ACHN (cell line): ENCODE measurements around the gene TCERG1L.

Experiments used
- DNase-seq: peaks from one replicate; pipeline ENCODE4 v3.0.0-alpha.2; 2015
- in situ Hi-C: cut with HindIII; loops from 2 replicates; pipeline ENCODE4 v1.10.0; 2017; ENCODE audit warnings: low sequenced_read_pairs, low pct_ligation_motif_present, low pct_unique_long_range_greater_than_20kb

Gene TCERG1L

GRCh38 chr10:131318814-131319213 lies 7.3 kb upstream of the TCERG1L start:
- in situ Hi-C loops = no loop called here
- DNase-seq = no peak

- no peak for DNase-seq
- in situ Hi-C loops = no loop called here
Observed at GRCh38 chr10:131318291-131318690, 6.8 kb upstream of the TCERG1L start.

GRCh38 chr10:131316321-131317075 lies 5.0 kb upstream of the TCERG1L start:
- in situ Hi-C loops = no loop called here
- DNase-seq = no peak

GRCh38 chr10:131315344-131315743 lies 3.8 kb upstream of the TCERG1L start:
- DNase-seq = no peak
- in situ Hi-C loops = no loop called here

GRCh38 chr10:131314799-131315198 lies 3.3 kb upstream of the TCERG1L start:
- in situ Hi-C loops = no loop called here
- no peak for DNase-seq

GRCh38 chr10:131314148-131314547 lies 2.6 kb upstream of the TCERG1L start:
- in situ Hi-C loops = no loop called here
- no peak for DNase-seq

GRCh38 chr10:131313377-131313776 lies 1.9 kb upstream of the TCERG1L start:
- DNase-seq = no peak
- in situ Hi-C loops = no loop called here

GRCh38 chr10:131312478-131312836 lies 936 bp upstream of the TCERG1L start:
- in situ Hi-C loops = no loop called here
- DNase-seq = no peak

GRCh38 chr10:131311402-131311660 lies 190 bp downstream of the TCERG1L start:
- in situ Hi-C loops = no loop called here
- no peak for DNase-seq

- in situ Hi-C loops = no loop called here
- no peak for DNase-seq
Observed at GRCh38 chr10:131310551-131311401, 745 bp downstream of the TCERG1L start.

GRCh38 chr10:131310142-131310541 lies 1.4 kb downstream of the TCERG1L start:
- in situ Hi-C loops = no loop called here

GRCh38 chr10:131300508-131300907 lies 11.0 kb downstream of the TCERG1L start:
- no peak for DNase-seq
- in situ Hi-C loops = no loop called here

More at GRCh38 chr10:131310142-131310541, 1.4 kb downstream of the TCERG1L start:
- no peak for DNase-seq

GRCh38 chr10:131290781-131291180 lies 20.7 kb downstream of the TCERG1L start:
- in situ Hi-C loops = no loop called here
- no peak for DNase-seq

GRCh38 chr10:131288648-131289047 lies 22.9 kb downstream of the TCERG1L start:
- no peak for DNase-seq
- in situ Hi-C loops = no loop called here

GRCh38 chr10:131282961-131283360 lies 28.6 kb downstream of the TCERG1L start:
- in situ Hi-C loops = no loop called here

GRCh38 chr10:131280101-131280500 lies 31.4 kb downstream of the TCERG1L start:
- no peak for DNase-seq

More at GRCh38 chr10:131282961-131283360, 28.6 kb downstream of the TCERG1L start:
- no peak for DNase-seq

GRCh38 chr10:131279516-131279915 lies 32.0 kb downstream of the TCERG1L start:
- in situ Hi-C loops = no loop called here

More at GRCh38 chr10:131280101-131280500, 31.4 kb downstream of the TCERG1L start:
- in situ Hi-C loops = no loop called here

GRCh38 chr10:131277969-131278368 lies 33.6 kb downstream of the TCERG1L start:
- no peak for DNase-seq
- in situ Hi-C loops = no loop called here

More at GRCh38 chr10:131279516-131279915, 32.0 kb downstream of the TCERG1L start:
- DNase-seq = no peak

- DNase-seq = no peak
- in situ Hi-C loops = no loop called here
Observed at GRCh38 chr10:131277278-131277677, 34.2 kb downstream of the TCERG1L start.

GRCh38 chr10:131275691-131276090 lies 35.8 kb downstream of the TCERG1L start:
- in situ Hi-C loops = no loop called here
- DNase-seq = no peak
